NCI-H748 treated with DMSO at 0.1 percent for 48 hours (cell line): ENCODE results near the gene PTPN1.
"Not testable (repeated sequence)": the region's sequence is repeated elsewhere in the genome, so short reads cannot be mapped to it uniquely, and the experiment has no call there.

Source experiments
- DNase-seq: peaks from one replicate; lab custom pipeline; 2025; lab: John Stamatoyannopoulos, UW

PTPN1 gene

DNA sequence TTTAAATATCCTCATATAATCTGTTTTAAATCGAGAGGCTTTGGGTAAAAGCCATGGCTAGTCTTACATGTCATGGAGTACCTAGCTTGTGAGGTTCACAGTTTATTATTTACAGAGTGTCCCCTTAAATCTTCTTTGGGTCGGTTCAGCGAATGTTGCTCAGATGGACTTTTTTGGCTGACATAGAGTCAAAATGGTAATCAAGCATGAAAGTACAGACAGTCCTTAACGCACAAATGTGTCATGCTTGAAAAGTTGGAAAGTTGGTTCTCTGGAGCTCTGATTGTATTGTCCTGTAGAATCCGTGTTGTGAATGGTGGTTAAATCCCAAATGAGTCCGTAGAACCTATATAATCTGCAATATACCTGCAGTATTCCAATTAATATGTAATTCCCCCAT, 22.0 kb downstream of the PTPN1 start:
- DNase-seq = no peak

DNA sequence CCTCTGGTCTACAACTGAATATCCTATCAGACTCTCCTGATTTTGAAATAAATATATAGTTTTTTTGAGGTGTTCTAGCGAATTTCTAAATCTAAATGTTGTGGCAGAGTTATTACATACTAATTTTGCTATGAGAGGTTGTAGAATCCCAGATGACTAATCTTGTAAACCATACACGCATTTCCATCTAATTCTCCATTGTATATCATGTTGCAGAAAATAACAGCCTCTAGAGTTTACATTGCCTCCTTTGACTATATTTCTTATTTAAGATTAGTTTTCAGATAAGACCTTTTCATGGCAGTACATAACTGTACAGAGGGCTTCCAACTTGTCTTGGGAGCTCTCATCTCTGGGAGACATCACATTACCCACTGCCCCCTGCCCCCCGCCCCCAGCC, 22.9 kb downstream of the PTPN1 start:
- DNase-seq = no peak

DNA sequence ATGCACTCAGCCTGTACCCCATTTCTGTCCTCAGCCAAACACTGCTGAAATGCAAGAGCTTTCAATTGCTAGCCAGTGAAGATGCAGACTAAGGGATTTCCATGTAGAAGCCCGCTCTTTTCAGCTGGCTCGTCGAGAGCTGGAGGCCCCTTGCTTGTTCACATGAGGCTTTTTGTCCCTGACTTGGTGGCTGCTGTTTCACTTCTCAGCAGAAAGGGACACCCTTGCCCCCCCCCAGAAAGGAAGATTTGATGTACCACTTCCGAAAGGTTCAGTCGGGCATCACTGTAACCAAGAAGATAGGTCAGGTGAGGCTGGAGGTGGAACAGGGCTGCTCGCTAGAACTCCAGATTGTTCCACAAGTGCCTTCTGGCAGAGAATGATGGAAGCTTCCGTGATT, 23.3 kb downstream of the PTPN1 start:
- DNase-seq = no peak

DNA sequence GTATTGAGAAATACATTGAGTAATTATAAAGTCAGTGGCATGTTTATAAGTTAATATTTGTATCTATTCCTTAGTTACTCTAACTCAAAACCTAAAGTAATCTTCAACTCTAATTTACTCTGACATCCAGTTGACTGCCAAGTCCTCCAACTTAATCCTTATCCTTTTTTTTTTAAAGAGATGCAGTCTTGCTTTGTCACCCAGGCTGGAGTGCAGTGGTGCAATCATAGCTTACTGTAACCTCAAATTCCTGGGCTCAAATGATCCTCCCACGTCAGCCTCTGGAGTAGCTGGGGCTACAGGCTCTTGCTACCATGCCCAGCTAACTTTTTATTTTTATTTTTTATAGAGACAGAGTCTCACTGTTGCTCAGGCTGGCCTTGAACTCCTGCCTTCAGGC, 24.4 kb downstream of the PTPN1 start:
- DNase-seq = no peak

DNA sequence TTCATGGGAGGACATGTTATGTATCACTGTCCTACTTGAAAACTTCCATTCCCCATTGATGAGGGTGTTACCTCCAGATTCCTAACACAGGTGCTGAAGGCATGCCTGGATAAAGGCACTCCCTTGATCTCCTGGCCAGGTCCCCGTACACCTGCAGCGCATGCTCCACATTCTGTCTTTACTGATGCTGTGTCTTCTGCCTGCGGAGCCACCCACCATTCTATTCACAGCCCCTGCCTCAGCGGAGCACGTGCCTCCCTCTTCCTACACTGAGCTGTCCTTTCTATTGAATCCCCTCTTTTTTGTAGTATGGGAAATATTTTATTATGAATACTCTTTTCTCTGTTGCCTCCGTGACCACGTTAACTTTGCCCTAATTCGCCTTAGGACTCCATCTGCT, 25.0 kb downstream of the PTPN1 start:
- no peak for DNase-seq

DNA sequence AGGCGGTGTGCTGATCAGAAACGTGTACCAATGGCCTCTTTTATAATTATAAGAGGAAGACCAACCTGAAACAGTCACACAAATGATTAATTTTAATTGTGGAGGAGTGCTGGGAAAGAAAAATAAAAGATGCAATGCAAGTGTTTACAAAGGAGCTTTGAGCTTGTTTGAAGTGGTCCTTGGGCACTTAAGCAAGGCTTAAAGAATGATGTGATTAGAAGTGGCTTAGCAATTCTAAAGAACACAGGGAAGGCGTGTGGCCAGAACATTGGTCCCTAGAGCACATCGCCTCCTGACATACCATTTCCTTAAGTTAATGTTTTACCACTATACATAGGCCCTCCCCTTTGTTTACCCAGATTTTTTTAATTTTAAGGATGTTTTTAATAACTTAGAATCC, 26.1 kb downstream of the PTPN1 start:
- no peak for DNase-seq

DNA sequence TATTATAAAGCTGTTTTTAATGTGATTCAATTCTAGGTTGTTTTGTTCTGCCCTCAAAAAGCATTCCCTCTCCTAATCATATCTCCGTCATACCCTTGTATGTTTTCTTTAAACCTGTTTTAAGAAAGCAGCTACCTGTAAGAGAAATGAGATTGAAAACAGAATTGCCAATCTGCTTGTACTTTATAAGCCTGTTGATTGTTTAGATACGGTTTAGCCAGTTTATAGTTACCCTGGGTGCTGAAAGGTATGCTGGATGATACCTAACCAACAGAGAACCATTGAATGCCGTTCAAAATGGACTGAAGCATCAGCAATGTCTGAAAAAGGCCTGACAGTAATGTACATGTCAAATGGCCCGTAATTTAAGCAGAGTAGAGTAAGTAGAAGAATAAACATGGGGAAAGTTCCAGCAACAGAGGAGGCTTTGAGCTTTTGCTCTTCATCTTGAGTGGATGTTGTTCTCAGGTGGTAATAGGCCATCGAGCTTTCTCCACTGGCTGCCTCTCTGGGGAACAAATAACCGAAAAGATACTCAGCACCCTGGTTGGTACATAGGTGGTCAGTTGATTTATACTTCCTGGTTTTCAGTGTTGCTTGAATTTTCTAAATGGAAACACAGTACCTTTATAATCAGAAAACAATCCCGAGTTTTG, 27.5 kb downstream of the PTPN1 start:
- no peak for DNase-seq

DNA sequence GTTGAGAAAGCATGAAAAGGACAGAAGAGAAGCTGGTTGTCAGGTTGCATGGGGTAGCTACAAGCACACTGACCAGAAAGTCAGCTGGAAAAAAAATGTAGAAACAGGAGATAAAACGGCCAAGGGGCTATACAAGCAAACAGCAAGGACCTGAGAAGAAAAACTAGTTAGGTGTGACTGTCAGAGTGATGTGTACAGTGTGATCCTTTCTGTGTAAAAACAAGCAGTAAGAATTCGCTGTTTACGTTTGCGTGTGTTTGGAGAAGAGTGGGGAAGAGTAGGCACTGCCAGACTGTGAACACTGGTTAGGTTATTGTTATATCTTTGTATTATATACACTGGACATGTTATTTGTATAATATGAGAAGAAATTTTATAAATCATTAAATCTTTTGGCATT, 28.1 kb downstream of the PTPN1 start:
- no peak for DNase-seq

DNA sequence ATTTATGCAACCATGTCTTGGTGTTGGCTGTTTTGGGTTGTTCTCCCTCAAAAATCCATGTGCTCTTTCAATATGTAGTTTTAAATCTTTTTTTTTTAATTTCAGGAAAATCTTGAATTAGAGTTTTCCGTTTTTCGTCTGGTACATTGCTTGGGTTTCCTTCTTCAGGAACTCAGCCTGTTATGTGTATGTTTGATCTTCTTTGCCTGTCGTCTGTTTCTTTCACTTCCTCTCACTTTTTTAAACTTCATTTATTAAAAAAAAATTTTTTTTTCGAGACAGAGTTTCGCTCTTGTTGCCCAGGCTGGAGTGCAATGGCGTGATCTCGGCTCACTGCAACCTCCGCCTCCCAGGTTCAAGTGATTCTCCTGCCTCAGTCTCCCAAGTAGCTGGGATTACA, 29.6 kb downstream of the PTPN1 start:
- not testable (repeated sequence) for DNase-seq

DNA sequence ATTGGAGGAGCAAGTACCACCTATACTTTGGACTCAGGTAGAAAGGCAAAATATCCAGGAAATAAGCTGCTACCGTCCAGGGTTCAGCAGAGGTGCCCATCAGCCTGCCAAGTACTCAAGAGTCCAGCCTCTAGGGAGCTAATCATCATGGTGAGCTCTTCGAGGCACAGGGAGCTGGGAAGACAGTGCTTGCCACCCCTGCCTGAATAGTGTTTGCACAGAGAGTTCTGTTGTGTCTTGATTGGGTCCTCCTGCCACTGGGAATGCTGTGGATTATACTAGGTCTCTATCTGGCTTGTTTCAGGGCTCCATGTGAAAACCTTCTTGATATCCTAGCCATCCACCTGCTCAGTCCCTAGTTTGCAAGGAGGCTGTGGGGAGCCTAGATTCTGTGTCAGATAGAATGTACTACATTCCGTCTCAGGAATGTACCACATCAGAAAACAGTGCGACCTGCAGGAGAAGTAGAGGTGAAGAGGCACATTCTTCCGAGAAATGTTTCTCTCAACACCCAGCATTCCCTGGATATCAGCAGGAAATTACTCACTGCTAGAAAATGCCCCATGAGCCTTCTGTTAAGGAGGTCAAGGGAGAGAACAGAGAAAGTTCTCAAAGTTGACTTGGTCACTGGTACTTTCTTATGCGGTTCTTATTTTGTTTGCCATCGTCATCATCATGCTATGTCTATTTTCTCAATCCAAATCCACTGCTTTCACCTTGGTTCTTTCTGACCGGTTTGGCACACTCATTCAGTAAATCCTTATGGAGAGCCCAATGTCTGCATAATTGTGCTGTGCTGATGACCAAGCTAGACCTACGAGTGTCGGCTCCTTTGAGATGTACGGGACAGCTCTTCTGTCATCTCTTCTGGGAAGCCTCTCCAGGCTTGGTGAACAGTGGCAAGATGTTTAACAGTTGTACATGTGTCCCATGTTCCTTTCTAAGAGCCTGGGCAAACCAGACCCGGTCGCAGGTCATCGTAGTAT, 30.7 kb downstream of the PTPN1 start:
- no peak for DNase-seq

DNA sequence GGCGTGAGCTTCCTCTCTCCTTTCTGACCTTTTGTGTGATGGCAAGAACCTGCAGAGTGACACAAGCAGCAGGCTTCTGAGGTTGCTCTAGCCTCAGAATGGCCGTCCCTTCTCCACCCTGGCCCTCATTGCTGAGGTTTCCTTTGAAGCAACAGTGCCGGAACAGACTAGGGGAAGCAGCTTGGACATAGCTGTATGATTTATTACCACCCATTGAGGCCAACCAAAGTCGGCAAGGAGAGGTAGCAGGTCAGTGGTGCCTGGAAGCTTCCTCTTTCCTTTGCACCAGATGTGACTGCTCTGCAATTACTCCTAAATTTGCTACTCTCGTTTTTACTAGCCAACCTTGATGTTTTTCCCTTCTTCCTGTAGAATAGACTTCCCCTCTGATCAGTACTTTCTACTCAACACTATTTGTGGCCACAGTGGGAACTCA, 31.4 kb downstream of the PTPN1 start:
- no peak for DNase-seq

DNA sequence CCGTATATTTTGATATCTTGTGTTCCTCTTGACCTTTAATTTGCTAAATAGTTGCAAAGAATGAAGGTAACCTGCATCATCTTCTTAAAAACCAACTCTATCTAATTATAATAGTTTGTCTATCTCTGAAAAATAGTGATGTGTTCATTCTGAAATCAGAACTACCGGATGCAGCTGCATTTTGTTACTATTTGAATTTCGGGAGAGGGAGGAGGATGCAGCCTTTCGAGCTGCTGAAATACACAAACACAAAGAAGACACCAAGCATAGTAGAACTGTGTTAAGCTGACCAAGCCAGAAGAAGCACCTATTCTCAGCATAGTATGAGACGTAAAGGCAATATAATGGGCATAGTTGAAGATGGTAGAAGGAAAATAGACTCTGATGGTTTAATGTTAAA, 33.1 kb downstream of the PTPN1 start:
- no peak for DNase-seq

DNA sequence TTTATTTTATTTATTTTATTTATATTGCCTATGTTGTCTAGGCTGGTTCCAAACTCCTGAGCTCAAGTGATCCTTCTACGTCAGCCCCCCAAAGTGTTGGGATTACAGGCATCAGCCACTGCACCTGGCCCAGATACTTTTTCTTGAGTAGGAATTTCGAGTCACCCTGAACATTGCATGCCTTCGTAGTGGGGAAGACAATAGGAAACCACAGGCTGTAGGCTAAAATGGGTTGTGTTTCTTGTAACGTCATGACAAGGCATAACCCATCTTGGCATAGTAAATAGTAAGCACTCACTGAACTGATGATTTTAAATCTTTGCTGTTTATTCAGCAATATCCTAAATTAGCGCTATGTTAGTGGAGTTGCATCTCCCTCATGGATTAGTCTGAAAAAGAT, 34.9 kb downstream of the PTPN1 start:
- DNase-seq = no peak

DNA sequence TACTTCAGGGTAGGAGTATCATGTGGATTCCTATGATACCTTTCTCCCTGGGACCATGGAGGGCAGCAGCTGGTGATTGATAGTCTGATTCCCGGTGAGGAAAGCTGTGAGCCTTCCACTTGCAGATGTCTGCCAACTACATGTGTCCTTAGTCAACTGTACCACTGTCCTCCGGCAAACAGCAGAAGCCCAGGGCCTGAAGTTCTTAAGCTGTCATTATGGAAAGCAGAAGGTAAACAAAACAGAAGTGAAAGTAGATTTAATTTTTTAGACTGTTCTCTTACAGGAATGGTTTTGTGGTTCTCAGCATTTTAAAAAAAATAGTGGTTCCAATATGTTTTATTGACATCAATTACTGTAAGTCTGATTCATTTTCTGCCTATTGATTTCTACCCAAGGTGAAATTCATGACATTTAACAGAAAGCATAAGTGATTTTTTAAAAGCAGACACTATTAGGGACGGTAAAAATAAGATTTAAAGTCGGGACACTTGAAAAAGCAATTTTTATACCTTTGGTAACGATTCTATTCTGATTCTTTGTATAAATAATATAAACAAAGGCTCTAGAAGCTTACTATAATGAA, 36.6 kb downstream of the PTPN1 start:
- no peak for DNase-seq

DNA sequence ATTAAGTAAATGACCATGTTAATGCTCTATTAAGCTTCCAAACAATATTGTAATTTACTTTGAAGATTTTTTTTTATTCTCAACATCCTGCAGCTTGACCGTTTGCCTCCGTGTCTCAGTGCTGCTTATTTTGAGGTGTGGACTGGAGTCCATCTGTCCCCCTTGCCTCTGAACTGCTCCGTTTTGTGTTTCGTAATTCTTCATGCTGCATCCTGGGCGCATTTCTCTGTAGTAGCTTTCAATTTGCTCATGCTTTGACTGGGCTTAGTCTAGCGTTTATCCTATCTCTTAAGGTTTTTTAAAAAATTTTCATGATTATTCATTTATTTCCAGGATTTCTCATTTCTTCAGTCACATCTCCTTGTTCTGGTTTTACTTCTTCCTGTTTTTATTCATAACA, 37.8 kb downstream of the PTPN1 start:
- DNase-seq = no peak

DNA sequence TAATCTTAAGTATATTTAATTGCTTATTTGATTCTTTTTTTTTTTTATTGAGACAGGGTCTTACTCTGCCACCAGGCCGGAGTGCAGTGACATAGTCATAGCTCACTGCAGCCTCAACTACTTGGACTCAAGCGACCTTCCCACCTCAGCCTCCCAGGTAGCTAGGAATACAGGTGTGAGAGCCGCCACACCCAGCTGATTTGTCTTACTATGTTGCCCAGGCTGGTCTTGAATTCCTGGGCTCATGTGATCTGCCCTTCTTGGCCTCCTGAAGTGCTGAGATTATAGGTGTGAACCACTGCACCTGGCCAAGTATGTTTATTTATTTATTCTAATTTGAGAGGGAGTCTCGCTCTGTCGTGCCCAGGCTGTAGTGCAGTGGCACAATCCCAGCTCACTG, 38.2 kb downstream of the PTPN1 start:
- DNase-seq = no peak

DNA sequence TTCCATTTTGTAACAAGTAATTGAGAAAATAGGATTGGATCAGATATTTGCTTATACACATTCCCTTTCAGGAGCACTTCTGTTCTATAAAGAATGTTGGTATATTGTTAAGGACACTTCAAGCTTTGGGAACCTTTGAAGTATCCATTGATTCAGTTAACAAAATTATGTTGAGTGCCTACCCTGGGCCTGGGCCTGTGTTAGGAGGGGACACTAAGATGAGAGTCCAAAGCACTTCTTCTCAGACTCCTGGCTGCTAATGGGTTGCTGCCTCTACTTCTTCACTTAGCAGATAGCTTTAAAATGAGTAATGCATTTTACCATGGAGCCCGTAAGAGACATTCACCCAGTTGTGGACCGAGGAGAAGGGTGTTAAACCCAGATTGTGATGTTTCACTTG, 40.3 kb downstream of the PTPN1 start:
- DNase-seq = no peak

DNA sequence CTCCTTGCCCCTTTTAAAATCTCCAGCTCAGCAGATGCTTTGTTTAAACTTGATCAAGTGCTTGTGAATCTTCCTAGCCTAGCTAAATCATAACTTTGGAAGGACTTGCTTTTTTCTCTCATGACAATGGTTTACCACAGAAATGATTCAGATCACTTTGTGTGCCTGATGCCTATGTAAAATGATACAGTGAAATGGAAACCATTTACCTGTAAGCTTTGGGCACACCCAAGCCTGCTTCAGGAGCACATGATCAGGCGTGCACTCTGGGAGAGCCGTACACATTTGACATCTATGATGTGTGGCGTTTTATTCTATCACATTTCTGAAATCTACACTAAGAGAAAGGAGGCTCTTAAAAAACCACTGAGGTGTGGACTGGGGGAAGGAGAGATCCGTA, 41.1 kb downstream of the PTPN1 start:
- no peak for DNase-seq

DNA sequence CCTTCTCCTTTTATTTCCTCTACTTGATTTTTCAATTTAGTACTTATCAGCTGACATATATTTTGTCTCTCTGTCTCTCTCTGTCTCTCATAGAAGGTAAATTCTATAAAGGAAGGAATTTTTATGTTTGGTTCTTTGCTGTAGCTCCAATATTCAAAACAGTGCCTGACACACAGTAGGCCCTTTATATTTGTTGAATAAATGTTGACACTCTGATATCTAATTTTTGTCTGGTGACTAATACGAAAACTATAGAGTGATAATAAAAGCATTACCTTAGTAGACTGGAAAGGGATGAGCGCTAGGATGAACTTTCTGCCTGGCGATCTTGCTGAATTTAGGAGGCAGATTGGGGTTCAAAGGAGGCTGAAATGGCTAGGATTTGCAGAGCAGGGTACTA, 42.8 kb downstream of the PTPN1 start:
- DNase-seq = no peak

DNA sequence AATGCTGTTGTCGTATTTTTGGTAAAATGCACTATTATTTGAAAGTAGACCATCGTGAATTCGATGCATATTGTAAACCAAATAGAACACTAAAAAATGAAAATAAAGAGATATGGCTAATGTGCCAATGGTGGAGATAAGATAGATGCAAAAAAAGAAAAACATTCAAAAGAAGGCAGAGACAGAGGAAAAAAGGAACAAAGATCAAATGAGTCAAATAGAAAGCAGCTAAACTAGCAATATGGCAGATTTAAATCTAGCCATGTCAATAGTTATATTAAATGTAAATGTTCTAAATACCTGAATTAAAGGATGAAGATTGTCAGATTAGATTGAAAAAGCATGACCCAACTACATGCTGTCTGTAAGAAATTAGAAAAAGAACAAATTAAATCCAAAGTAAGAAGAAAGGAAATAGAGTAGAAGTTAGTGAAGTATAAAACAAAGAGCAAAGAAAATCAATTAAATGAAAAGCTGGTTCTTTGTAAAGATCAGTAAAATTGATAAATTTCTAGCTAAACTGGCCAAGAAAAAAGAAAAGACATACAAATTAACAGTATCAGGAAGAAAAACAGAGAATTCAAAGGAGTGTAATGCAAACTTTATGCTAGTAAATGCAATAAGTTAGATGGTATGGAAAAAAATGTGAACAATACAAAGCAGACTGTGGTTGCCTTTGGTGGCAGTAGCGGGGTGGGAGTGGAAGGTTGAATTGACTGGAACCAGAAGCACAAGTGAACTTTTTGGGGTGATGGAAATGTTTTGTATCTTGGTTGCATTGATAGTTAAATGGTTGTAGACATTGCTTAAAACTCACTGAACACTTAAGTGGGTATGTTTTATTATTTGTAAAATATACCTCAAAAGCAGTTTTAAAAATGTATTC, 44.8 kb downstream of the PTPN1 start:
- no peak for DNase-seq

DNA sequence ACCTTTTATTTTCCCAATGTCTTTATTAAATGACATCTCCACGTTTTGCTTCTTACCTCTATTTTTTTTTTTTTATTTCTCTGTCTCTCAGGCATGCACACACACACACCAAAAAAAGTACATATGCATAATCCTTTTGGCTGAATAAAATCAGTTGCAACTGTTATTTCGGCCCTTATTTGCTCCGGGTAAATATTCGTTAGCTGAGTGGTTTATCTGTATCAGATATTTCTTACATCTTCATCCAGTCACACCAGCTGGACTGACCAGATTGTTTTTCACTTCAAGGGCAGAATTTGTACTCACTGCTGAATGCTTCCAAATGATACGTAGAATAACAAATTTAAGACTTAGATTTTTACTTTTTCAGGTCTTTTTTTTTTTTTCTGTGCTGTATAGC, 45.5 kb downstream of the PTPN1 start:
- DNase-seq = no peak

DNA sequence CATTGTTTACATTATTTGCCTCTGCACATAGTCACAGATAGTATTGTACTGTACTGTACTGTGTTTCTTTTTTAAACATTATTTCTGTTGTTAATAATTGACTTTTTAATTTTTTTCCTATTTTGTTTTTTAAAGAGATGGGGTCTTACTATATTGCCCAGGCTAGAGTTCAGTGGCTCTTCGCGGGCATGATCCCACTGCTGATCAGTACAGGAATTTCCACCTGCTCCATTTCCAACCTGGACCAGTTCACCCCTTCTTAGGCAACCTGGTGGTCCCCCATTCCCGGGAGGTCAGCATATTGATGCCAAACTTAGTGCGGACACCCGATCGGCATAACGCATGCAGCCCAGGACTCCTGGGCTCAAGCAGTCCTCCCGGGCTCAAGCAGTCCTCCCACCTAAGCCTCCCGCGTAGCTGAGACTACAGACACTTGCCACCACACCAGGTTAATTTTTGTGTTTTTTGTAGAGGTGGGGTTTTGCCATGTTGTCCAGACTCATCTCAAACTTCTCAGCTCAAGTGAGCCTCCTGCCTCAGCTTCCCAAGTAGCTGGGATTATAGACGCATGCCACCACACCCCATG, 47.5 kb downstream of the PTPN1 start:
- no peak for DNase-seq
